ENCODE measurements around the gene SCAF4.

The SCAF4 gene

GRCh38 chr21:31774031-31774430 lies 42.1 kb upstream of the SCAF4 start:
- TF ChIP-seq TCF12 (IDR thresholded peaks at IDR 0.05; ENCODE audit: low read depth) (no peak), NFIC (IDR thresholded peaks at IDR 0.05) (no peak), CREB1 (IDR thresholded peaks at IDR 0.05; ENCODE audit: low read depth) (no peak)
- TF ChIP-seq, protein P1, sequence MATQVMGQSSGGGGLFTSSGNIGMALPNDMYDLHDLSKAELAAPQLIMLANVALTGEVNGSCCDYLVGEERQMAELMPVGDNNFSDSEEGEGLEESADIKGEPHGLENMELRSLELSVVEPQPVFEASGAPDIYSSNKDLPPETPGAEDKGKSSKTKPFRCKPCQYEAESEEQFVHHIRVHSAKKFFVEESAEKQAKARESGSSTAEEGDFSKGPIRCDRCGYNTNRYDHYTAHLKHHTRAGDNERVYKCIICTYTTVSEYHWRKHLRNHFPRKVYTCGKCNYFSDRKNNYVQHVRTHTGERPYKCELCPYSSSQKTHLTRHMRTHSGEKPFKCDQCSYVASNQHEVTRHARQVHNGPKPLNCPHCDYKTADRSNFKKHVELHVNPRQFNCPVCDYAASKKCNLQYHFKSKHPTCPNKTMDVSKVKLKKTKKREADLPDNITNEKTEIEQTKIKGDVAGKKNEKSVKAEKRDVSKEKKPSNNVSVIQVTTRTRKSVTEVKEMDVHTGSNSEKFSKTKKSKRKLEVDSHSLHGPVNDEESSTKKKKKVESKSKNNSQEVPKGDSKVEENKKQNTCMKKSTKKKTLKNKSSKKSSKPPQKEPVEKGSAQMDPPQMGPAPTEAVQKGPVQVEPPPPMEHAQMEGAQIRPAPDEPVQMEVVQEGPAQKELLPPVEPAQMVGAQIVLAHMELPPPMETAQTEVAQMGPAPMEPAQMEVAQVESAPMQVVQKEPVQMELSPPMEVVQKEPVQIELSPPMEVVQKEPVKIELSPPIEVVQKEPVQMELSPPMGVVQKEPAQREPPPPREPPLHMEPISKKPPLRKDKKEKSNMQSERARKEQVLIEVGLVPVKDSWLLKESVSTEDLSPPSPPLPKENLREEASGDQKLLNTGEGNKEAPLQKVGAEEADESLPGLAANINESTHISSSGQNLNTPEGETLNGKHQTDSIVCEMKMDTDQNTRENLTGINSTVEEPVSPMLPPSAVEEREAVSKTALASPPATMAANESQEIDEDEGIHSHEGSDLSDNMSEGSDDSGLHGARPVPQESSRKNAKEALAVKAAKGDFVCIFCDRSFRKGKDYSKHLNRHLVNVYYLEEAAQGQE (IDR thresholded peaks at IDR 0.05; ENCODE audit: low read depth): no peak
- TF ChIP-seq, protein P2, sequence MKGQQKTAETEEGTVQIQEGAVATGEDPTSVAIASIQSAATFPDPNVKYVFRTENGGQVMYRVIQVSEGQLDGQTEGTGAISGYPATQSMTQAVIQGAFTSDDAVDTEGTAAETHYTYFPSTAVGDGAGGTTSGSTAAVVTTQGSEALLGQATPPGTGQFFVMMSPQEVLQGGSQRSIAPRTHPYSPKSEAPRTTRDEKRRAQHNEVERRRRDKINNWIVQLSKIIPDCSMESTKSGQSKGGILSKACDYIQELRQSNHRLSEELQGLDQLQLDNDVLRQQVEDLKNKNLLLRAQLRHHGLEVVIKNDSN (IDR thresholded peaks at IDR 0.05): no peak

GRCh38 chr21:31772674-31773555 lies 41.0 kb upstream of the SCAF4 start:
- TF ChIP-seq CEBPB (IDR thresholded peaks at IDR 0.05) (no peak), CREB1 (IDR thresholded peaks at IDR 0.05; ENCODE audit: low read depth) (no peak), TEAD4 (IDR thresholded peaks at IDR 0.05) (no peak), NFIC (IDR thresholded peaks at IDR 0.05) (no peak), YY1 (IDR thresholded peaks at IDR 0.05; ENCODE audit: low read depth) (no peak), EP300 (IDR thresholded peaks at IDR 0.05; ENCODE audit: borderline replicate concordance) (no peak)
- TF ChIP-seq, protein P2 (IDR thresholded peaks at IDR 0.05): no peak

DNA sequence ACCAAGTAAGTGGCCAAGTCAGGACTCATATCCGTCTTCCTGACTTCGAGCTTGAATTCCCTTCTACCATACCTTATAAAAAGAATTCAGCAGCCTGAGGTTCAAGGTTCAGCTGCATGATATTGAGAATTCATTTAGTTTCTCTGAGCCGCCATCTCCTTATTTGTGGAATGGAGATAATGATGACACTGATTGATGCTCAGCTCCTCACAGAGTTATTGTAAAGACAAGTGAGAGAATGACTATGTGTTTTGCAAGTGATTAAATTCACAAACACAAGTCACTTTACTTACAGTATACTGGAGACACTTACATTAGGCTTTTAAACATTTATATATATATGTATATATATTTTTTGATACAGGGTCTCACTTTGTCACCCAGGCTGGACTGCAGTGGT lies 39.8 kb upstream of the SCAF4 start:
- TF ChIP-seq CREB1 (IDR thresholded peaks at IDR 0.05; ENCODE audit: low read depth) (no peak), RAD21 (IDR thresholded peaks at IDR 0.05; ENCODE audit: low read depth) (no peak), EP300 (IDR thresholded peaks at IDR 0.05; ENCODE audit: borderline replicate concordance) (no peak), EGR1 (IDR thresholded peaks at IDR 0.05) (no peak)

DNA sequence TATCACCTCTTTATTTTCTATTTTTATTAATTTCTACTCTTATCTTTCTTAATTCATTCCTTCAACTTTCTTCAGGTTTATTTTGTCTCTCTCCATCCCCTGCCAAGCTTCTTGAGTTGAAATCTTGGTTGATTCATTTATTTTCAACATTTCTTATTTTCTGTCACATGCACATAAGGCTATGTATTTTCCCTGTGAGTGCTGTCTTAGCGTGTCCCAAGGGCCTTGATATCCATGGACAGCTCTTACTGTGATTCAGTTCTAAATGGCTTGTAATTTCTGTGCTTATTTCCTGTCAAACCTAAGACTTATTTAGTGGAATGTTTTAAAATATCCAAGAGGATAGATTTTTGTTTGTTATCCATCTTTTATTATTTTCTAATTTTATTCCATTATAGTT lies 36.8 kb upstream of the SCAF4 start:
- TF ChIP-seq NFIC (IDR thresholded peaks at IDR 0.05) (no peak), CEBPB (IDR thresholded peaks at IDR 0.05) (no peak), TEAD4 (IDR thresholded peaks at IDR 0.05) (no peak), ZBTB7A (IDR thresholded peaks at IDR 0.05; ENCODE audit: low read depth) (no peak), EP300 (IDR thresholded peaks at IDR 0.05; ENCODE audit: borderline replicate concordance) (no peak), EGR1 (IDR thresholded peaks at IDR 0.05) (no peak), CREB1 (IDR thresholded peaks at IDR 0.05; ENCODE audit: low read depth) (no peak), RAD21 (IDR thresholded peaks at IDR 0.05; ENCODE audit: low read depth) (no peak), TAF1 (IDR thresholded peaks at IDR 0.05; ENCODE audit: low read depth) (no peak), TCF12 (IDR thresholded peaks at IDR 0.05; ENCODE audit: low read depth) (no peak), FOXM1 (IDR thresholded peaks at IDR 0.05; ENCODE audit: borderline replicate concordance, low read depth) (no peak)
- TF ChIP-seq, protein P2 (IDR thresholded peaks at IDR 0.05): no peak
- TF ChIP-seq, protein P3, sequence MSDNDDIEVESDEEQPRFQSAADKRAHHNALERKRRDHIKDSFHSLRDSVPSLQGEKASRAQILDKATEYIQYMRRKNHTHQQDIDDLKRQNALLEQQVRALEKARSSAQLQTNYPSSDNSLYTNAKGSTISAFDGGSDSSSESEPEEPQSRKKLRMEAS (IDR thresholded peaks at IDR 0.05): no peak
- TF ChIP-seq, protein P1 (IDR thresholded peaks at IDR 0.05; ENCODE audit: low read depth): no peak

GRCh38 chr21:31766899-31767298 lies 35.0 kb upstream of the SCAF4 start:
- TF ChIP-seq, protein P2 (IDR thresholded peaks at IDR 0.05): no peak
- no peak for TF ChIP-seq NFIC (IDR thresholded peaks at IDR 0.05)
- TF ChIP-seq EGR1 (IDR thresholded peaks at IDR 0.05): no peak
- TF ChIP-seq EP300 (IDR thresholded peaks at IDR 0.05; ENCODE audit: borderline replicate concordance): no peak
- TF ChIP-seq TAF1 (IDR thresholded peaks at IDR 0.05; ENCODE audit: low read depth): no peak
- no peak for TF ChIP-seq FOXM1 (IDR thresholded peaks at IDR 0.05; ENCODE audit: borderline replicate concordance, low read depth)
- TF ChIP-seq TCF12 (IDR thresholded peaks at IDR 0.05; ENCODE audit: low read depth): no peak
- TF ChIP-seq, protein P1 (IDR thresholded peaks at IDR 0.05; ENCODE audit: low read depth): no peak
- no peak for TF ChIP-seq CREB1 (IDR thresholded peaks at IDR 0.05; ENCODE audit: low read depth)
- no peak for TF ChIP-seq ZBTB7A (IDR thresholded peaks at IDR 0.05; ENCODE audit: low read depth)
- TF ChIP-seq CEBPB (IDR thresholded peaks at IDR 0.05): no peak
- TF ChIP-seq YY1 (IDR thresholded peaks at IDR 0.05; ENCODE audit: low read depth): no peak
